GM19452 (cell line): ENCODE data around the gene MSRB1.
"Not testable (repeated sequence)": the region's sequence is repeated elsewhere in the genome, so short reads cannot be mapped to it uniquely, and the experiment has no call there.

Experiments used
- ATAC-seq: cut with Tn5 transposase; IDR thresholded peaks from one replicate; pipeline ENCODE4 v1.9.1; 2021; ENCODE audit not compliant: unreplicated experiment

The MSRB1 gene

GRCh38 chr16:1941162-1942046 is 1.6 kb downstream of the MSRB1 start:
- ATAC-seq, result no peak

DNA sequence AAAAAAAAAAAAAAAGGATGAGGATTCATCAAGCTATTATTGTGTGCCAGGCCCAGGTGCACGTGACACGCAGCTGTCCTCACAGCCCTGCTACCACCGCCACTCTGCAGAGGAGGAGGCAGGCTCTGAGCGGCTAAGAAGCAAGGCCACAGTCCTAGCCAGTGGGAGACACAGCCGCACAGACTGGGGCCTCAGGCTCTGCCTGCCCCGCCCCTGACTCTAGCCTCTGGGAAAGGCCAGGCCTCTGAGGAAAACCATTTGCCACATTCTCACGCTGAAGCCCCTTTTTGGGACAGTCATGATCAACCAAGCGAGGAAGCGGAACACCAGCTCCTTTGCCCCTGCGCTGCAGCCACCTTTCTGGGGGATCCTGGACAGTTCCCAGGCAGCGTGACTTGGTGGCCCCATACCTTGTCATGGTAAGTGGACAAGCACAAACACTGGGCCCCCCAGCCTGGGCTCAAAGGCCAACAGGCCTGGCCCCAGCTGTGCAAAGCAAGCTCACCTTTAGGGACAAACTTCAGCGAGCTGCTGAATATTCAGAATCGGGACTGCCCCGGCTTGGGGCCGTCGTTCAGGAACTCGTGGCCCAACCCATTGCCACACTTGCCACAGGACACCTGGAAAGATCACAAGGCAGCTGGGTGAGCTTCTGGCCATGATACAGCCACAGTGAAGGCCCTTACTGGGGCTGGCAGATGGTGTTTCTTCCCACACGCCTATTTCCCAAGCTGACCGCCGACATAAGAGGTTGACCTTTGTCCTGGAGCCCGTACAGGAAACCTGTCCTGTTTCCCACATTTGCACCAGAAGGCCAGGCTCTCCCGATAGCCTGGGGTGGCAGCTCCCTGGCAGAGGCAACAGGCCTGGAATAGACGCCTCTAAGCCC is 2.5 kb downstream of the MSRB1 start:
- no peak for ATAC-seq

DNA sequence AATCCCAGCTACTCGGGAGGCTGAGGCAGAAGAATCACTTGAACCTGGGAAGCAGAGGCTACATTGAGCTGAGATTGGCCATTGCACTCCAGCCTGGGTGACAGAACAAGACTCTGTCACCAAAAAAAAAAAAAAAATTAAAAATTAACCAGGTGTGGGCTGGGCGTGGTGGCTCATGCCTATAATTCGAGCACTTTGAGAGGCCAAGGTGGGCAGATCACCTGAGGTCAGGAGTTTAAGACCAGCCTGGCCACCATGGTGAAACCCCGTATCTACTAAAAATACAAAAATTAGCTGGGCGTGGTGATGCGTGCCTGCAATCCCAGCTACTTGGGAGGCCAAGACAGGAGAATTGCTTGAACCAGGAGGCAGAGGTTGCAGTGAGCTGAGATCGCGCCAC is 3.2 kb downstream of the MSRB1 start:
- ATAC-seq, result not testable (repeated sequence)

DNA sequence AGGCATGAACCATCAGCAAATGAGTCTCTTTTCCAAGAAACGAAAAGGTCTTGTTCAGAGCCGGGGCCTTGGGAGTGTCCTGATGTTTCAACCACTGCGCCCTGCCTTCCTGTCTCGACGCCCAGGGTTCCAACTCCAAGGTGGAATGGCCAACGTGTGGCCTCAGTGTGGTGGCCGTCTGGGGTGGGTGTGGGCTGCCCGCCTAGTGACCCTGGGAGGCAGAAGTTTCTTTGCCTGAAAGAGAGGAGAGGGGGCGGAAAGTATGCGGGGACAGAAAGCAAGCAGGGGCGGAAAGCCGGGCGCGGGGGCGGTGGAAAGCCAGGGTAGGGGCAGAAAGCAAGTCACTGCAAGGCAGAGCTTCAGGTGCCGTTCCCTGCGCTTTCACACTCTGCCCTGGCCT is 4.1 kb downstream of the MSRB1 start:
- ATAC-seq, result no peak

DNA sequence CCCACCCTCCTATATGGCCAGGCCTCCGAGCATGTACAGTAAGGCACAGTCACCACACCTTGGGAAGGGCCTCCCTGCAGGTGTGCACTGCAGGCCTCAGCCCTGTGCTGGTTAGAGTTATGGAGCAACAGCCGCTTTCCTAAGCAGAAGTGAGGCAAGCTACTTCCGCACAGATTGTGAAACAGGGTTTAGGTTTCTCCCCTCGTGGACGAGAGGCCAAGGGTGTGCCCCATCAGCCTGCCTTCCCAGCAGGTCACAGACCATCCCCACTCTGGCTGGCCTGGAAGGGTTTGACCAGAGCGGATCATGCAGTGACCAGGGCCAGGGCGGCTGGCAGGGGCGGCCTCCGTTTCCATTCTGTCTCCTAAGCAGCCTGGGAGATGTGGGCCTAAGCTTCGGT is 4.7 kb downstream of the MSRB1 start:
- ATAC-seq, result no peak

DNA sequence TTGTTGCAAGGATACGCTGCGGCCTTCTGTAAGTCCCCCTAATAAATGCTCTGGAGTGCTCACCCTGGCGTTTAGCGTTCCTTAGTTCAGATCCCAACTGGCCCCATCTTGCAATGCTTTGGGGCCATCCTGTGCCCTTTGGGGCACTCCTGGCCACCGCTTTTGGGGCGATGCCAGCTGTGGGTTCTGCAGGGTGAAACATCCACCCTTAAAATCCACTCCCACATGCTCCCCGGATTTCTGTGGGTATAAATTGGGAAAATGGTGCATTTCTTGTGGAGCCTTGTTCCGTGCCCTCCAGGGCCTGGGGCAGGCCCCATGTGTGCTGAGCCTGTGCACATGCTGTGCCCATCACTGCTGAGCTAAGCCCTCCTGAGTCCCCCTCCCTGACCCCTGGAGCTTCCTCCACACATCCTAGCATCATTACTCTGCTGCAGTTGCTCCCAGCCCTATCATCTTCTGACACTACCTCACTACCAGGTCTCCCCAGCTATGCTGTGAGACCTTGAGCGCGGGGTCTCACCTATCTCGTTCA is 6.0 kb downstream of the MSRB1 start:
- ATAC-seq, result no peak

- no peak for ATAC-seq
Observed at GRCh38 chr16:1933097-1933661, 9.8 kb downstream of the MSRB1 start.

GRCh38 chr16:1932050-1933028 is 10.7 kb downstream of the MSRB1 start:
- no peak for ATAC-seq

DNA sequence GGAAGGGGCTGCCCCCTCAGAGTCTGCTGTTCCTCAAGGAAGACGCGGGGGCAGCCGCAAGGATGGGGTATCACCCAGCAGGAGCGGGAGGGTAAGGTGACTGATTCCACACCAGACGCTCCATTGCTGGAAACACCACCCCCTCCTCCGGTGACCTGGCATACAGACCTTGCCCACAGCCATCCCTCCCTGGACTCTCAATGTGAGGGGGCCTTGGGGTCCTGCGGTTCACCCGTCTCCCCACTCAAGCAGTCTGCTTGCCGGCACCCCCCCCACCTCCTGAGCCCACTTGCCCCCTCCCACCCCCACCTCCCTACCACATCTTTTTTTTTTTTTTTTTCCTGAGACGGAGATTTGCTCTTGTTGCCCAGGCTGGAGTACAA is 12.7 kb downstream of the MSRB1 start:
- no peak for ATAC-seq

GRCh38 chr16:1929578-1930337 is 13.2 kb downstream of the MSRB1 start:
- ATAC-seq, result peak; percentile 90

GRCh38 chr16:1929105-1929504 is 13.9 kb downstream of the MSRB1 start:
- ATAC-seq, result no peak

- no peak for ATAC-seq
Observed at GRCh38 chr16:1926271-1926670, 16.7 kb downstream of the MSRB1 start.

DNA sequence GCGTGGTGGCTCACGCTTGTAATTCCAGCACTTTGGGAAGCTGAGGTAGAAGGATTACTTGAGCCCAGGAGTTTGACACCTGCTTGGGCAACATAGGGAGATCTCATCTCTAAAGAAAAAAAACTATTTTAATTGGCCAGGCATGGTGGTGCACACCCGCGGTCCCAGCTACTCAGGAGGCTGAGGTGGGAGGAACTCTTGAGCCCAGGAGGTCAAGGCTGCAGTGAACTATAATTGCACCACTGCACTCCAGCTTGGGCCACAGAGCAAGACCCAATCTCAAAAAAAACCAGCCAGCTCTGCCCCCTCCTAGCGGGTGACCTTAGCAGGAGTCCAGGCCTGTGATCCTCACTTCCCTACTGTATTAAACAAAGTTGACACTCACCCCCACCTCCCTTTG is 18.9 kb downstream of the MSRB1 start:
- ATAC-seq, result no peak

DNA sequence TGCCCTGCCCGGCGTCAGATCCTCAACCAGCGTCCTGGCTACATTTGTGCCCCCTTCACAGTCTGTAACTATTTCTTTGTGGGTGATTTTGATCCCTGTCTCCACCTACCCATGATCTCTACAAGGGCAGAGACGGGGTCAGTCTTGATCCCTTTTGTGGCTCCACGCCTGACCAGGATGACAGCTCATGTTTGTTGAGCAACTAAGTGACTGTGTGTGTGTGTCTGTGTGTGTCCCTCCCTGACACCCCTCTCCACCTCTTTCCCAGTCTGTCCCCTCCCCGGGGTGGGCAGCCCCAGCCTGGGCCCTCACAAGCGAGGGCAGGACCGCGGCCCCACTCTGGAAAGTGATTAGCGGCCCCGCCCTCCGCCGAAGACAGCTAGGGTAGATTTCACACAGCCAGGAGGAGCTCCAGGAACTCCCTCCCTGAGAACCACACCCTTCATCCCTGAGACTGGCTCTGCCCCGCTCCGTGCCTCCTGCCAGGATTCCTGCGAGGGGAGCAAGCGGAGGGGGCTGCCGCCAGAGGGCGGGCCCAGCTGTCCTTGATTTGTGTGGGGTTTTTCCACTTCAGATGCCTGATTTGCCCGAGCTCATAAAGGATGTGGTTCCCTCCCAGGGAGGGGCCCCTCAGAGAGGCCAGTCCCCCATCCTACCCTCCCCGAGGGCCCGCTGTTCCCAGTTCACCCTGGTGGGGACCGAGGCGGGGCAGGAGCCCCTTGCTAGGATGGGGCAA is 19.5 kb downstream of the MSRB1 start:
- ATAC-seq, result no peak

GRCh38 chr16:1922357-1922756 is 20.6 kb downstream of the MSRB1 start:
- ATAC-seq, result no peak

DNA sequence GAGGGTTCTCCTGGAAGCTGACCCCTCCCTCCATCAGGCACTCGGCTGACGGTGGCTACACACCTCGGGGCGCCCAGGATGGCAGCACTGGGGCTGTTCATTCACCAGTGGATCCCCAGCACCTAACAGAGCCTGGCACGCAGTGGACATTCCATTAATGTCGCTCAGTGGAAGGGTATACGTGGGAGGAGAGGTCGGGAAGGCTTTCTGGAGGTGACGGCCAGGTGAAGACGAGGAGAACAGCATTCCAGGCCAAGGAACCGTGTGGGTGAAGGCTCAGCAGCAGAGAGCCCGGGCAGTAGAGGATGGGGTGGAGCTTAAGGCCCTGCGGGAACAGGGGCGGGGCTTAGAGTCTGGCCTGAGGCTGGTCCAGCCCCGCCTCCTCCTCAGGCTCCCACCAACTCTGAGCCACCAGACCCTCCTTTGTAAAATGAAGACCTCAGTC is 22.2 kb downstream of the MSRB1 start:
- ATAC-seq, result no peak

DNA sequence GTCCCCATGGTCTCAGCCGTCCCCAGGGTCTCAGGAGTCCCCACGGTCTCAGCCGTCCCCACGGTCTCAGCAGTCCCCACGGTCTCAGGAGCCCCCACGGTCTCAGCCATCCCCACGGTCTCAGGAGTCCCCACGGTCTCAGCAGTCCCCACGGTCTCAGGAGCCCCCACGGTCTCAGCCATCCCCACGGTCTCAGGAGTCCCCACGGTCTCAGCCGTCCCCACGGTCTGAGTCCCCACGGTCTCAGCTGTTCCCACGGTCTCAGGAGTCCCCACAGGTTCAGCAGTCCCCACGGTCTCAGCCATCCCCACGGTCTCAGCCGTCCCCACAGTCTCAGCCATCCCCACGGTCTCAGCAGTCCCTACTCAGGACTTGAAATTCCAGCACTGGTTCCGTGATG is 22.9 kb downstream of the MSRB1 start:
- ATAC-seq, result not testable (repeated sequence)

- no peak for ATAC-seq
Observed at GRCh38 chr16:1919327-1919998, 23.5 kb downstream of the MSRB1 start.
